ENCODE data around the gene PIMREG.

DNA sequence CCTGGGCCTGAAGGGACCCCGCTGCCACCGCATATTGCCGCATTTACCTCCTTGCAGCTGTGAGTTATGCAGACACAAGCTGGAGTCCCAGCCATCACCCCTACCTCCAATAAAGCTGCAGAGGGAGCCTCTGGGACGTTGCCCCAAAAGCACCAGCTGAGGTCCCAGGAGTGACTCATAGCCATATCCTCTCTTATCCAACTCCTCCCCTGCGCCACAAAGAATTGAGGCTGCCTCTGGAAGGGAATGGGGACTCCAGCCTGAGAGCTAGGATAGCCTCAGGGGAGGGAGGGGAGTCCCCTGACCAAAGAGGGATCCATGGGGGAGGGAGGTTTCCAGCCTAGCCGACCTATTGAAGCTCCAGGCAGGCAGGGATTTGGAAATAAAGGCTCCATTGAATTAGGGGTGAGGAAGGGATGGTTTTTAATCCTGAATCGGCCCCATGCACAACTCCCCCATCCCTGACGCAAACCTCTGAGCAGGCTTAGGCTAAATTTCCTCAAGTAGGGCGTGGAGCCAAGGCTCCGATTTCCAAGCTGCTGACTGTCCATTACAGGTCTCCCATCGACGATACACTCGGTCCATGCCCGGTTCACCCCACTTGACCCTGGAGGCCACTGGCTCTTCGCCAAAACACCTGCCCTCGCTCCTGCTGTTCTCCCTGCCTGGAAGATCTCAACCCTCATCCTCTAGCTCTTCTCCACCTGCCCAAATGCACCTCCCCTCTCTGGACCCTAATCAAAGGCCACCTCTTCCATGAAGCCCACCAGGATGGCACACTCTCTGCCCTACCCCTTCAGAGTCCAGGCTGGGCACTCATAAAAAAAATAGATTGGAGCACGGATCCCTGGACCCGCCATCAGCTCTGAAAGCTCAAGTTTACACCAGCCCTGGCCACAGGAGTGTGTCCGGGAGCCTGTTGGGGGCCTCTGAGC is 27.5 kb downstream of the PIMREG start:
- TF ChIP-seq, protein P1, sequence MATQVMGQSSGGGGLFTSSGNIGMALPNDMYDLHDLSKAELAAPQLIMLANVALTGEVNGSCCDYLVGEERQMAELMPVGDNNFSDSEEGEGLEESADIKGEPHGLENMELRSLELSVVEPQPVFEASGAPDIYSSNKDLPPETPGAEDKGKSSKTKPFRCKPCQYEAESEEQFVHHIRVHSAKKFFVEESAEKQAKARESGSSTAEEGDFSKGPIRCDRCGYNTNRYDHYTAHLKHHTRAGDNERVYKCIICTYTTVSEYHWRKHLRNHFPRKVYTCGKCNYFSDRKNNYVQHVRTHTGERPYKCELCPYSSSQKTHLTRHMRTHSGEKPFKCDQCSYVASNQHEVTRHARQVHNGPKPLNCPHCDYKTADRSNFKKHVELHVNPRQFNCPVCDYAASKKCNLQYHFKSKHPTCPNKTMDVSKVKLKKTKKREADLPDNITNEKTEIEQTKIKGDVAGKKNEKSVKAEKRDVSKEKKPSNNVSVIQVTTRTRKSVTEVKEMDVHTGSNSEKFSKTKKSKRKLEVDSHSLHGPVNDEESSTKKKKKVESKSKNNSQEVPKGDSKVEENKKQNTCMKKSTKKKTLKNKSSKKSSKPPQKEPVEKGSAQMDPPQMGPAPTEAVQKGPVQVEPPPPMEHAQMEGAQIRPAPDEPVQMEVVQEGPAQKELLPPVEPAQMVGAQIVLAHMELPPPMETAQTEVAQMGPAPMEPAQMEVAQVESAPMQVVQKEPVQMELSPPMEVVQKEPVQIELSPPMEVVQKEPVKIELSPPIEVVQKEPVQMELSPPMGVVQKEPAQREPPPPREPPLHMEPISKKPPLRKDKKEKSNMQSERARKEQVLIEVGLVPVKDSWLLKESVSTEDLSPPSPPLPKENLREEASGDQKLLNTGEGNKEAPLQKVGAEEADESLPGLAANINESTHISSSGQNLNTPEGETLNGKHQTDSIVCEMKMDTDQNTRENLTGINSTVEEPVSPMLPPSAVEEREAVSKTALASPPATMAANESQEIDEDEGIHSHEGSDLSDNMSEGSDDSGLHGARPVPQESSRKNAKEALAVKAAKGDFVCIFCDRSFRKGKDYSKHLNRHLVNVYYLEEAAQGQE (IDR thresholded peaks at IDR 0.05; ENCODE audit: insufficient read depth in 1 of 2, low read depth in 2 of 2, low read length in 2 of 2), result no peak
- TF ChIP-seq TAF1 (IDR thresholded peaks at IDR 0.05; ENCODE audit: borderline replicate concordance, insufficient read depth, low read length) (no peak), POLR2AphosphoS5 (IDR thresholded peaks at IDR 0.05; ENCODE audit: low read depth, low read length) (no peak), SIN3A (IDR thresholded peaks at IDR 0.05; ENCODE audit: borderline replicate concordance, insufficient read depth, low read length) (no peak)
